ENCODE measurements around the gene BGLAP. TPM values are rescaled to one million over a fixed set of nuclear protein-coding genes. Genes with fewer than 3 reads are reported as not detected.
"Not testable (repeated sequence)": the region's sequence is repeated elsewhere in the genome, so short reads cannot be mapped to it uniquely, and the experiment has no call there.

BGLAP gene
- total and polyA plus RNA-seq, 2 of the 13 experiments (the other 11 are each of a cell fraction or from before 2014, with no cell fraction given), result 0.62 to 1.6 TPM

GRCh38 chr1:156216361-156217086 lies 25.5 kb upstream of the BGLAP start:
- 0 out of 2 replicates have a peak, but pooled peaks have one; percentile 36 for TF ChIP-seq RBFOX2 (IDR thresholded peaks at IDR 0.05; ENCODE audit: low read depth, low read length)
- H2AFZ ChIP-seq (ENCODE audit: low read length); H3K4me3 ChIP-seq (replicated peaks in 1 of 3; ENCODE audit: insufficient read depth in 1 of 3, low read depth in 2 of 3, low read length in 3 of 3); POLR2A ChIA-PET; BruUV-seq (replicated peaks); H3K27me3 ChIP-seq (ENCODE audit: control insufficient read depth in 1 of 2, insufficient read depth in 2 of 2, low read length in 2 of 2); H3K27ac ChIP-seq (ENCODE audit: extremely low read length, insufficient read depth, low read length); intact Hi-C loops (cut with micrococcal nuclease; ENCODE audit: unreplicated experiment); ATAC-seq; H4K20me1 ChIP-seq (ENCODE audit: insufficient read depth, low read length); DNase-seq (ENCODE audit: low spot score); in situ Hi-C loops (cut with HindIII; ENCODE audit: extremely low pct_ligation_motif_present, low pct_unique_long_range_greater_than_20kb); H3K4me2 ChIP-seq (ENCODE audit: low read depth, low read length); CTCF ChIA-PET (ENCODE audit: low intra/inter-chr PET ratio, low total read pairs); H3K9me3 ChIP-seq (ENCODE audit: low read length); H3K9ac ChIP-seq (ENCODE audit: insufficient read depth, low read depth, low read length): not testable (repeated sequence)
- peaks cover 36% of the 10 kb centered on the region for H3K4me1 ChIP-seq (ENCODE audit: insufficient read depth, low read length)
- peaks cover 9 to 17% of the 10 kb centered on the region in 2 experiments; a peak in 4 of 5 replicates for H3K36me3 ChIP-seq (replicated peaks in 1 of 2; ENCODE audit: control insufficient read depth in 1 of 2, insufficient read depth in 2 of 2, low read length in 2 of 2)
- FAIRE-seq, result peak; percentile 100
- 95% methylated on average over 44 of the region's 55 CpGs for WGBS (ENCODE audit: low lambda C conversion rate)
- H3K79me2 ChIP-seq (ENCODE audit: insufficient read depth, low read length), result peaks cover 28% of the 10 kb centered on the region

- Histone ChIP-seq H3K27me3 (ENCODE audit: control insufficient read depth in 1 of 2, insufficient read depth in 2 of 2, low read length in 2 of 2) (no peaks in the 10 kb centered on the region; a peak in 1 of 5 replicates), H3K4me3 (replicated peaks in 1 of 3; ENCODE audit: insufficient read depth in 1 of 3, low read depth in 2 of 3, low read length in 3 of 3) (no peak overlapping the region), H3K79me2 (ENCODE audit: insufficient read depth, low read length) (peaks cover 28% of the 10 kb centered on the region), H4K20me1 (ENCODE audit: insufficient read depth, low read length) (no peaks in the 10 kb centered on the region), H3K27ac (ENCODE audit: extremely low read length, insufficient read depth, low read length) (peak overlapping the region; percentile 11), H3K9me3 (ENCODE audit: low read length) (no peaks in the 10 kb centered on the region), H3K9ac (ENCODE audit: insufficient read depth, low read depth, low read length) (no peak overlapping the region), H3K4me2 (ENCODE audit: low read depth, low read length) (no peak overlapping the region), H3K36me3 (replicated peaks in 1 of 2; ENCODE audit: control insufficient read depth in 1 of 2, insufficient read depth in 2 of 2, low read length in 2 of 2) (peaks cover 14 to 24% of the 10 kb centered on the region in 2 experiments; a peak in 4 of 5 replicates), H2AFZ (ENCODE audit: low read length) (no peak overlapping the region), H3K4me1 (ENCODE audit: insufficient read depth, low read length) (peaks cover 29% of the 10 kb centered on the region)
- ATAC-seq (no peak), FAIRE-seq (no peak), DNase-seq (ENCODE audit: low spot score) (no peak)
- WGBS (ENCODE audit: low lambda C conversion rate), result 98% methylated on average over 2 of the region's 2 CpGs
- POLR2A ChIA-PET, result interaction anchor here (1.2 kb wide), 1 partner anchor 45 kb away, joined by 4 read pairs; no protein-coding TSS in a partner anchor
- CTCF ChIA-PET (ENCODE audit: low intra/inter-chr PET ratio, low total read pairs), result no interaction called here
- BruUV-seq (replicated peaks), result no TSS peak
- intact Hi-C loops (cut with micrococcal nuclease; ENCODE audit: unreplicated experiment), result no loop called here
- in situ Hi-C loops (cut with HindIII; ENCODE audit: extremely low pct_ligation_motif_present, low pct_unique_long_range_greater_than_20kb), result no loop called here
- no peak for TF ChIP-seq SKI (IDR thresholded peaks at IDR 0.05; ENCODE audit: partially characterized antibody)
- no peak for TF ChIP-seq ZNF691 (CRISPR knock-in tag; IDR thresholded peaks at IDR 0.05; ENCODE audit: borderline replicate concordance, low read depth)
- TF ChIP-seq MEIS1 (CRISPR knock-in tag; IDR thresholded peaks at IDR 0.05; ENCODE audit: borderline replicate concordance), result no peak
- no peak for TF ChIP-seq KAT2B (IDR thresholded peaks at IDR 0.05; ENCODE audit: borderline replicate concordance, low read depth, low read length)
- no peak for TF ChIP-seq ZNF513 (CRISPR knock-in tag; conservative IDR thresholded peaks at IDR 0.05)
- no peak for TF ChIP-seq ATF5 (CRISPR knock-in tag; IDR thresholded peaks at IDR 0.05; ENCODE audit: low read depth)
- no peak for TF ChIP-seq ZNF136 (CRISPR knock-in tag; IDR thresholded peaks at IDR 0.05; ENCODE audit: low read depth)
- TF ChIP-seq ZSCAN29 (CRISPR knock-in tag; conservative IDR thresholded peaks at IDR 0.05), result no peak
- TF ChIP-seq HCFC1 (IDR thresholded peaks at IDR 0.05; ENCODE audit: low read depth, low read length), result no peak
- no peak for TF ChIP-seq GABPA (IDR thresholded peaks at IDR 0.05; ENCODE audit: low read depth, low read length)
- TF ChIP-seq GABPA (CRISPR knock-in tag; IDR thresholded peaks at IDR 0.05; ENCODE audit: low read depth), result no peak
- TF ChIP-seq ZNF256 (CRISPR knock-in tag; conservative IDR thresholded peaks at IDR 0.05), result no peak
- no peak for TF ChIP-seq HOXA7 (CRISPR knock-in tag; IDR thresholded peaks at IDR 0.05)
- no peak for TF ChIP-seq NONO (IDR thresholded peaks at IDR 0.05)
- TF ChIP-seq NONO (CRISPR knock-in tag; conservative IDR thresholded peaks at IDR 0.05), result no peak
These were observed 24.1 kb upstream of the BGLAP start for GRCh38 chr1:156217871-156218270.

Data from HepG2 (cell line).